ENCODE data around the gene NEBL.
"Not testable (repeated sequence)": the region's sequence is repeated elsewhere in the genome, so short reads cannot be mapped to it uniquely, and the experiment has no call there.

Gene NEBL

DNA sequence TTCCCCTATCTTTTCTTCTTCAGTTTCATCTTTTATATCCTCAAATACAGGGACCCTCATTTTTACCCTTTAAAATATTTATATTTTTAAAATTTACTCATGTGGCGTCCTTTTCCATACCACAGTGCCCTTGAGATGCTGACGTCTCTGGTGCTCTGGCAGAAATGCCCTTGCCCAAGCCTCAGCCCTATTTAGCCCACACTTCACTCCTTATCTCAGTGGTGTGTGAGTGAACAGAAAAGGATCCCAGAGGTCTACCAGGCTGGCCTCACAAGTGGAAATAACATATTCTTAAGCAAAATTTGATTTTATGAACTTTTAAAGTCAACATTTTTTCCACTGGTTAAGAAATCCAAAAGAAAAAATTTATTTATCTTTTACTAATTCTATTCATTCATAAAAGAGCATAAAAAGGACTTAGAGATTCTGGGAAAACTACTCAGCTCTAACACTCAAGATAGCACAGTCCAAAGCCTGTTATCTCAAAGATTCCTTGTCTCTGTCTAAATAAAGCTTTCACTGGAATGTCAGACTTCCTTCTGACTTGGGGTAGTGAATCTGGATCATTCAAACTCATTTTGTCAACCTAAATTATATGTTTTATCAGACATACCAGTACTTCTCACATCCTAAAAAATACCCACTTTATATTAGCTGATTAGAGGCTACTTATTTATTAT lies at the start of gene NEBL:
Gene NEBL (minus strand): TSS at position 166 of the 680 bp plus-strand sequence. CDS start 106 bp downstream, at position 60.
- DNase-seq (ENCODE audit: low spot score): no peak

GRCh38 chr10:20945546-20946332 lies 48.6 kb upstream of the NEBL start:
- no peak for DNase-seq (ENCODE audit: low spot score)

DNA sequence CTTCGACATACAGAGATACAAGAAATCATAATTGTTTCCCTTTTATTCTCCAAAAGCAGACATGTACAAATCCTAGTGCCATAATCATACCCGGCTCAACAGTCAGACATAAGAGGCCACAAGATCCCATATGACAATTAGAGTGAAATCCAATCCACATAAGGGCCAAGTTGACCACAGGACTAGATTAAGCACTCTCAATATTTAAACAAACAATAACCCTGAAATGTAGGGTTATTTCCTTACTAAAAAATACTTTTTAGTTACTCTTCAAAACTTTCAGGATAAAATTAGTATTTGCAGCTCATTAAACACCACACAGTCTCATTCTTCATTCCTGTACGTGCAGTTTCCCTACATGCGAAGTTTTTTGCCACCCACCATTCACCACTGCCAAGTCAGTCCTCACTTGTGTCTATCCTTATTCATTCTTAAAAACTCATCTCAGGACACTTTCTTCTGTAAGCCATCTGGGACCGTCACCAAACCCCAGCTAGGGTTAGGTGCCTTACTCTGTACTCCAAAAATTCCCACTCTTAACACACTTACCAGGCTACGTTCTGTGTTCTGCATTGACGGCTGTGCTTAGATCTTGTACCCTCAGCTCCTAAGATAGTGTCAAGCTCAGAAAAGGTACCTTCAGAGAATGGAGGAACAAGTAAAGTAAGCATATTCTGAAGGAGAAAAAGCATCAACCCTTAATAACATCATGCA lies 47.8 kb upstream of the NEBL start:
- DNase-seq (ENCODE audit: low spot score): no peak

GRCh38 chr10:20939414-20939813 lies 42.3 kb upstream of the NEBL start:
- DNase-seq (ENCODE audit: low spot score): not testable (repeated sequence)

DNA sequence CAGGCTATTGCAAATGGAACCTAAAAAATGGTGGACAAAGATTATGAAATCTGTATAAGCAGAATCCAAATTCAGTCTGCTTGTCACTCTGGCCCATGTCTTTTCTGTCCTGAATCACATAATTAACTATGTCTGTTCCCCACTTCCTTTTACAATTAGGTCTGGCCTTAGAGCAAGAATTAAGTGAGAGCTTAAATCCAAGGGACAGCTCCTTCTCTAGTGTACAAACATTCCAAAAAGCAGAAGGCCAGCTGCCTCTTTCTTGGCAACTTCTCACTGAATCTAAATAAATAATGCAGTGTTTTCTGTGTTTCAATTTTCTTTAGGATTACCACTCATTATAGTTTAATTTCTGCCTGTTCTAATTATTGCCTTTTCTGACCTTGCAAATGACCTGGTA lies 39.3 kb upstream of the NEBL start:
- DNase-seq (ENCODE audit: low spot score): no peak

- no peak for DNase-seq (ENCODE audit: low spot score)
Observed at GRCh38 chr10:20935931-20936330, 38.8 kb upstream of the NEBL start.

DNA sequence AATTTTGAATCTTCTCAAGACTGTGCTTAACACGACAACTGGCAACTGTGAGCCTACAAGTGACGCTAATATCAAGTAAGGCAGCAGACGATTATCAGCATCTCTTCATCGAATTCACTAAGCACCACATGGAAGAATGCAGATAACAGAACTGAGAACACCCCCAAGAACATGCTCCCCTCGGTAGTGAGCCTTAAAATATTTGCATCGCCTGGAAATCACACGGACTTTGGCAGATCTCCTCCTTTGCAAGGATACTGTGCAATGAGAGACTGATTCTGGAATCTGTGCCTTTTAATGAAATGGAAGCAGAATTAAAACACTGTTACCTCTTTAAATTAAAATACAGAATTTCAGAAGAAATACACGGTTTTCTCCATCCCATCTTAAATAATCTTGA lies 38.2 kb upstream of the NEBL start:
- no peak for DNase-seq (ENCODE audit: low spot score)

DNA sequence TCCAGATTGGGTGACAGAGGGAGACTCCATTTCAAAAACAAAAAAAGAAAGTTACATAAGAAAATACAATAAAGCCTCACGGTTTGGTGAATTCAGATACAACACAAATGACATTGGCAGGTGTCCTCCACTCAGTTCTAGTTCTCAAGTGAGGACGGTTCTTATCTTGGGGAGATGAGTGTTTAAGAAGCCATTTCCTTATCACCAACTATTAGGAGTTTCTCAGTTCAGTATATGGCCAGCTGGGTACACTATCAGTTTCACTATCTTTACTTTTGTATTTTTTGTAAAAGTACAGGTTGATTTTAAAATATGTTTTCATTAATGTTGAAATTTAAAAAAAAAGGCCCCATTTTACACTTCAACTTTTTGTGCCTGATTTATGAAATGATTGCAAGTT lies 36.6 kb upstream of the NEBL start:
- no peak for DNase-seq (ENCODE audit: low spot score)

DNA sequence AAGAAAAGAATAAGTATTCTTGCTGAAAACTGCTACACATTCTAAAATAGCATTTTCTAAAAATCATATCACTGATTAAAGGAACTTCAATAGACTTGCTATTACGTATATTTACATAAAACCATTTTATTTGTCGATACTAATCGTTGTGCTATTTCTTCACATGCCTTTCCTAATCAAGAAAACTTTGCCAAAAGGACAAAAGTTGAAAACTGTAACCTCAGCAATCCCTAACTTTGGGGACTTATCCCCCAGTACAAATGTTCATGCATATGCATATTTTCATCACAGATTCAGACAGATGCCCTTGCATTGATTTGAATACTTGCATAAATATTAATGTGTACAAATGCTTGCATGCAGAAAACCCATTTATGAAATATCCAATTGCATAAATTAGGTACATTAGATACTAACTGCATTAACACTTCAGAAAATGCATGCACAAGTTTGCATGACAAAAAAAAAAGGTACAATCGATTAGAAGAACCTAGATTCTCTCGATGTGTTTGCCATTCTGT lies 35.6 kb upstream of the NEBL start:
- DNase-seq (ENCODE audit: low spot score): no peak

DNA sequence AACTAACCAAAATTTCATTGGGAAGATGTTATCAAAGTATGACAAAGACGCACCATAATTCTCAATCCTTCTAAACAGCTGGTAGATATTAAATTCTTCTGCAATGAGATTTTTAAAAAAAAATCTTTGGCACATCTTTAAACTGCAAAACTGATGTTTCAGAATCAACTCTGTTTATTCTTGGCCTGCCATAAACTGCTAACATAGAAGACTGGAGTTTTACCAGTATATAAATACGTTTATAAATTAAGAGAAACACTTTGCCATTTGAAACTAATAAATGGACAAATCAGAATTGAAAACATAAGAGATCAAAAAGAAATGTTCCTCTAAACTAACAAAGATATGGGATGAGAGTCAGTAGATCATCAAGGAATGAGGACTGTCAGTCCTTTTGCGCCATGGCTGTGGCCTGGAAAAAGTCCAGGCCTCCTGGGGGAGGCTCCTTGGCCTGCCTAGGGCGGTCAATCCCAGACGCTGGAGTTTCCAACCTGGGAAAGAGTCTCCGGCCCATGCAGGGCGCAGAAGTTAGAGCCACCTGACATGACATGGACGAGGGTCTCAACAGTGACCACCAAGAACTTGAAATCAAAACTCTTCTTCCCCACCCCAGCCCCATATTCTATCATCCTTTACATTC lies 34.2 kb upstream of the NEBL start:
- no peak for DNase-seq (ENCODE audit: low spot score)

- no peak for DNase-seq (ENCODE audit: low spot score)
Observed at GRCh38 chr10:20927456-20927855, 30.3 kb upstream of the NEBL start.

GRCh38 chr10:20922451-20922850 lies 25.3 kb upstream of the NEBL start:
- DNase-seq (ENCODE audit: low spot score): no peak

GRCh38 chr10:20922033-20922432 lies 24.9 kb upstream of the NEBL start:
- DNase-seq (ENCODE audit: low spot score): no peak

GRCh38 chr10:20920061-20920460 lies 22.9 kb upstream of the NEBL start:
- DNase-seq (ENCODE audit: low spot score): no peak

GRCh38 chr10:20919481-20919880 lies 22.4 kb upstream of the NEBL start:
- no peak for DNase-seq (ENCODE audit: low spot score)

DNA sequence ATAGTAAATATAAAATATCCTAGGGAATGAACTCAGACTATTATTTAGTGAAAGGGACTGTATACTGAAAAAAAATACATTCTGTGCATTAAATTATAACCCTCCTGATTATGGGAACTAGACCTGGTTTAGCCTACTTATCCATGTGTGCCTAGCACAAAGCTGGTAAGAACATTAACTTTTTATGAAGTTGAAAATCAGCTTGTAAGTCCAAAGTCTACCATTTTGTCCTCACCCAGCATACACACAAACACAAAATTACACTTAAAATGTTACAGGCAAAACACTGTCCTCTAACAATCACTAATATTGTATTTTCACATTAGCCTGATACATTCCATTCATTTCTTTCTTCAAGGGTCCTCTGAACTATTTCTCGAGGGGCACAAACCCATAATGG lies 19.9 kb upstream of the NEBL start:
- DNase-seq (ENCODE audit: low spot score): no peak

DNA sequence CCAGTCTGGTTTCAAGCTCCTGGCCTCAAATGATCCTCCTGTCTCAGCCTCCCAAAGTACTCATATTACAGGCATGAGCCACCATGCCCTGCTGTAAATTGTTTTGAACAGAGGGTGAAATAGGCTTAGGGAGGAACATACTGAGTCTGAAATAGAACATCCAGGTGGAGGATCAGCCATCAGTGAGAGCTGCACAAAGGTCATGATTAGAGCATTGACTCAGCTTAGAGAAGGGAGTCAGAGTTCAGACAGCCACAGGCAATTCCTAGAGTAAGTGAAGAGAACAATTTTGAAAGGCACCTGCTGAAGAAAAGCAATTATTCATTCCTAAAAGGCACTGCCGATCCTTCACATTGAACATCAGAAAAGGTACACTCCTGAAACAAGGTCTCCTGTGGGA lies 15.9 kb upstream of the NEBL start:
- no peak for DNase-seq (ENCODE audit: low spot score)

GRCh38 chr10:20911626-20912025 lies 14.5 kb upstream of the NEBL start:
- no peak for DNase-seq (ENCODE audit: low spot score)

- no peak for DNase-seq (ENCODE audit: low spot score)
Observed at GRCh38 chr10:20909801-20910200, 12.7 kb upstream of the NEBL start.

GRCh38 chr10:20908391-20908790 lies 11.3 kb upstream of the NEBL start:
- DNase-seq (ENCODE audit: low spot score): no peak

DNA sequence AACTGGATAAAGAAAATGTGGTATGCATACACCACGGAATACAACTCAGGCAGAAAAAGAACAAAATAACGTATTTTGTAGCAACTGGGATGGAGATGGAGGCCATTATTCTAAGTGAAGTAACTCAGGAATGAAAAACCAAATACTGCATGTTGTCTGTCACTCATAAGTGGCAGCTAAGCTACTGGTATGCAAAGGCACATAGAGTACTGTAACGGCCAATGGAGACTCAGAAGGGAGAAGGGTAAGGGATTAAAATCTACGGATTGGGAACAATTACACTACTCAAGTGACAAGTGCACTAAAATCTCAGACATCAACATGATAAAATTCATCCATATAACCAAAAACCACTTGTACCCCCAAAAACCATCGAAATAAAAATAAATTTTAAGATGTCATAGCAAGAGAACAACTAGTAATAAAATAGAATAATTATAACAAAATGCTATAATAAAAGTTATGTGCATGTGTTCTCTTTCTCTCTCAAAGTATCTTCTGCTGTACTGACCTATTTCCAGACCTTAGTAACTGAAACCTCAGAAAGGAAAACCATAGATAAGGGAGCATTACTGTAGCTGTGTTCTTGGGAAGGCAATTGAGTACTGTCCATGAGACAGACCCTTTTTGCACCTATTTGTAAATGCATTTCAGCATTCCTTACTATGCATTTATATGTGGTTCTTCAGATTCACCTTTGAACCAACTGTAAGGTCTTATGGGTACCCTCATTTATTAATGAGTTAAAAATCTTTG lies 6.7 kb upstream of the NEBL start:
- no peak for DNase-seq (ENCODE audit: low spot score)

DNA sequence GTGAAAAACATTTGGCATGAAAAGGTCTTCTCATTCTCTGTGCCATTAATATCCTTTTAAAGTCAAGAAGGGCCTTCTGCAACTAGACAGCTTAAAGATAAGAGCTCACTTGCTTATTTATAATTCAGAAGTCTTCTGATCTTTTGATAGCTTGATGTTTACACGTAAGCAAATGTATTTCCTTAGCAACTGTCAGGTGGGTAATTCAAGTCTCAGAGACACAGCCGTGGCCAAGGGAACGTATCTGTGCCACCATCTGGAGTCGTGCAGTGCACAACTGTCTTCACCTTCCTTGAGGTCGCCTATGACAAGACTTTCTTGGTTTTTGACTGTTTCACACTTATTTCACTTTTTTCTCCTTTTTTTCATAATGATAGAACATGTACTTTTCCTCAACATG lies 4.0 kb upstream of the NEBL start:
- no peak for DNase-seq (ENCODE audit: low spot score)
